MG63 (cell line): ENCODE data around the gene MYORG. TPM values are rescaled to one million over a fixed set of nuclear protein-coding genes. Genes with fewer than 3 reads are reported as not detected.

ENCODE experiments used
- DNase-seq: peaks from one replicate; pipeline ENCODE4 v3.0.0-alpha.2; 2020
- H3K27me3 ChIP-seq: fragments of 250-450 bp; sonication (Bioruptor Pico); 2 replicates; pipeline ENCODE4 v1.5.1; 2020; ENCODE audit warnings: mild to moderate bottlenecking, moderate library complexity
- H3K36me3 ChIP-seq: fragments of 250-450 bp; sonication (Bioruptor Pico); 2 replicates; pipeline ENCODE4 v1.5.1; 2020; ENCODE audit warnings: mild to moderate bottlenecking, moderate library complexity
- H3K4me3 ChIP-seq: fragments of 250-450 bp; sonication (Bioruptor Pico); 2 replicates; pipeline ENCODE4 v1.5.1; 2020; ENCODE audit warnings: mild to moderate bottlenecking, moderate library complexity
- H3K9me3 ChIP-seq: fragments of 250-450 bp; sonication (Bioruptor Pico); 2 replicates; pipeline ENCODE4 v1.5.1; 2020; ENCODE audit warnings: mild to moderate bottlenecking, moderate library complexity
- total RNA-seq: library from RNA; depleted of rRNA; stranded (reverse); fragments of >200 nt; shearing (Covaris generic); gene quantifications from 2 replicates; pipeline ENCODE4 v1.2.3, GENCODE V29; 2014; ENCODE audit warnings: low replicate concordance; rRNA removed

MYORG gene
- total RNA-seq, 1 experiment from 2014 or later = 0.23 TPM

DNA sequence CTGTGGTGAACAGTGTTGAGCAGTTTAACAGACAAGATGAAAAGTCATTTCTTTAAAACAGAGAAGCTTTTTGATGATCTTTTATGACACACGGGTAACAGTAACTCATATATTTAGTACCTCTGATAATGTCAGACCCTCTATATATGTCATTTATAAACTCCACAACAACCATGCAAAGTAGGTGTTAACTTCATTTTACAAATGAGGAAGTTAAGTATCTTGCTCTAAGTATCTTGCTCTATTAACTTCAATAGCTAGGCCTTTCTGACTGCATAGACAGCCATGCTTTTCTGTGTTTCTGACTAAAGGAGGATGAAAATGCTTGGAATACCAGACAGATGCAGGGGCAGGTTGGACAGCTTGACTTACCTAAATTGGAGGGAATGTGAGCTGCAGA lies 45.5 kb downstream of the MYORG start:
- Histone ChIP-seq H3K4me3 (no peak overlapping the region), H3K36me3 (no peaks in the 10 kb centered on the region), H3K27me3 (no peaks in the 10 kb centered on the region), H3K9me3 (no peaks in the 10 kb centered on the region)
- no peak for DNase-seq

DNA sequence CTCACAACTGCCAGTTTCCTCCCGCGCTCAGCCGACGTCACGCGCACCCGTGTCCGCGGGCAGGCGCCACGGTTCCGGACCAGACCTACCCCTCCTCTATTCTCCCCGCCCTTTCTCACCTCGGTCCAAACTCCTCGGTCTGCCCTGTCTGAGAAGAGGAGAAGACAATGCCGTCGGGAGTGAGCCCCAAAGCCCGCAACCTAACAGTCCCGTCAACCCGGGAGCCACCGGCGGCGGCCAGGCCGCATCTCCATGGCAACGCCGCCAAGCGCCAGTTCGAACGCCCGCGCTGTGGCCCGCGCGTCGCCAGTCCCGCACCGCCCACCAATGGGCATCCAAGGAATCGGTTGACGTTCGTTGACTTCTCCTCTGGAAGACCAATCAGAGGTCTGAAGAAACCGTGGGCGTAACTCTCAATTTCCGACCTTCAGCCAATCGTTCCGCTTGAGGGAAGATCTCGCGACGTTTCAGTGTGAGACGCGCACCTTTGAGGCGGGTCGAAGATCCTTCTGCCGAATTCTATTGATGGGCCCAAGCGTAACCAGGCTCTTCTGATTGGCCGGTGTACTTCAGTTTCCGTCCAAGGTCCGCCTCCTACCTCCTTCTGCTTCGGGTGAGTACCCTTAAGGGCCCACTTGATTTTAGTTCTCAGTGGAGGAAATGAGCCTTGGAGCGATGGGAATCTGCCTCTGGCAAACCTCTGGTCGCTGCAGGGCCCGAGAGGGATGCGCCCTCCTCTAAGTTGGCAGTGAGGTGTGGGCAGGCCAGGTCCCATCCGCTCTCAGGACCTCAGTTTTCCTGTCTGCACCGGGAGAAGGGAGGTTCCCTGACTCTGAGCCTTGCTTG lies 47.5 kb downstream of the MYORG start, which contains the start of the genes KIF24 and NUDT2:
Gene KIF24, minus strand, starts transcription at position 282 of the 846 bp plus-strand sequence. CDS start 17,922 bp downstream, outside the sequence.
Gene NUDT2, plus strand, starts transcription at position 583 of the 846 bp plus-strand sequence. CDS start 9,471 bp downstream, outside the sequence.
- peak; percentile 95 for DNase-seq
- Histone ChIP-seq H3K36me3 (no peaks in the 10 kb centered on the region), H3K4me3 (peak within 1 kb of the TSS; percentile 93), H3K9me3 (no peaks in the 10 kb centered on the region), H3K27me3 (no peaks in the 10 kb centered on the region)

DNA sequence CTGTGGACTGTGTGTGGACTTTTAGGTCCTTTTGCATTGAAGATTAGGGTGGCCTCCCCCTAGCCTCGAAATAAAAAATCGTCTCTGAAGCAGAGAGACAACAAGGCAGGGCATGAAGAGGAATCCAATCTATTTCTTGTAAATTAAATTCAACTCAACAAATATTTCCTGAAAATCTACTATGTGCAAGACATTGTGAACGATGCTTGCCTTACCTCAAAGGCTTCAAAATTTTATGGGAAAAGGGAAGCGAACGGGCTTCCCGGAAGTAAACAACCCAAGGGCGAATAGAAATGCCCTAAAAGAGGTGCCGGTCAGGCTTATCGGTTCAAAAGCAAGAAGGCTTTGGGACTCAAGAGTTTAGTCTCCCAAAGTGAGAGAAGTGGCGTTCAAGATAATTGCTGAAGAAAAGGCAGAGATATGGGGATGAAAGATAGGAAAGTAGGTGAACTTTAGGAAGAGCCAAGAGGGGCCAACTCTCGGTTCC lies 48.2 kb downstream of the MYORG start:
- Histone ChIP-seq H3K4me3 (peak overlapping the region; percentile 93), H3K36me3 (no peaks in the 10 kb centered on the region), H3K27me3 (no peaks in the 10 kb centered on the region), H3K9me3 (no peaks in the 10 kb centered on the region)
- no peak for DNase-seq

DNA sequence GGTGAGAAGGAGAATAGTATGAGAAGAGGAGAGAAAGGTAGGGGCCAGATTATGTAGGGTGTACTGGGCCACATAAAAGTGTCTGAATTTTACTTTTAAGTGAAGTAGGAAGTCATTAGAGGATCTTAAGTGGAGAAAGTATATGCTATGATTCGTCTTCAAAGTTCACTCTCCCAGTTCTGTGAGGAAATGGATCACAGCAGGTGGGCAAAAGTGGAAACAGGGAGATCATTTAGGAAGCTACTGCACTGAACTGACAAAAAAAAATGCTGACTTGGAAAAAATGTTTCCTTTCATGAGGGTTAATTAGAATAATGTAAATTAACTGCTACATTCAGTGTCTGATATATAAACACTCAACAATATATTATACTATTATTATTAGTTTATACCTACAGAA lies 50.0 kb downstream of the MYORG start:
- H3K36me3 ChIP-seq = no peaks in the 10 kb centered on the region
- no peaks in the 10 kb centered on the region for H3K27me3 ChIP-seq
- DNase-seq = no peak
- H3K9me3 ChIP-seq = no peaks in the 10 kb centered on the region
- H3K4me3 ChIP-seq = no peak overlapping the region

- H3K36me3 ChIP-seq = no peaks in the 10 kb centered on the region; the same call in 1 of the 2 replicates
- H3K27me3 ChIP-seq = no peaks in the 10 kb centered on the region
- no peak overlapping the region for H3K4me3 ChIP-seq
- DNase-seq = no peak
- no peaks in the 10 kb centered on the region for H3K9me3 ChIP-seq
Measured at GRCh38 chr9:34322899-34323591, 53.7 kb downstream of the MYORG start.

DNA sequence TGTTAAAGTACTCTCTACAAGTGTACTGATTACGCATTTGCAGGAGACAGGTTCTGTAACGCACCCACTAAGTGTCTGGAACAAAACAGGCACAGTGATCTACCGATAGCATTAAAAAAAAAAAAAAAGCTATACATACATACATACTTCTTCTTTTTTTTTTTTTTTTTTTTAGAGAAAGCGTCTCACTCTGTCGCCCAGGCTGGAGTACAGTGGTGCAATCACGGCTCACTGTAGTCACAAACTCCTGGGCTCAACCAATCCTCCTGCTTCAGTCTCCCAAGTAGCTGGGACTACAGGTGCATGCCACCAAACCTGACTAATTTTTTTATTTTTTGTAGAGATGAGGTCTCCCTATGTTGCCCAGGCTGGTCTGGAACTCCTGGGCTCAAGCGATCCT lies 55.2 kb downstream of the MYORG start:
- DNase-seq = no peak
- Histone ChIP-seq H3K36me3 (no peaks in the 10 kb centered on the region; the same call in 1 of the 2 replicates), H3K27me3 (no peaks in the 10 kb centered on the region), H3K4me3 (no peak overlapping the region), H3K9me3 (no peaks in the 10 kb centered on the region)

DNA sequence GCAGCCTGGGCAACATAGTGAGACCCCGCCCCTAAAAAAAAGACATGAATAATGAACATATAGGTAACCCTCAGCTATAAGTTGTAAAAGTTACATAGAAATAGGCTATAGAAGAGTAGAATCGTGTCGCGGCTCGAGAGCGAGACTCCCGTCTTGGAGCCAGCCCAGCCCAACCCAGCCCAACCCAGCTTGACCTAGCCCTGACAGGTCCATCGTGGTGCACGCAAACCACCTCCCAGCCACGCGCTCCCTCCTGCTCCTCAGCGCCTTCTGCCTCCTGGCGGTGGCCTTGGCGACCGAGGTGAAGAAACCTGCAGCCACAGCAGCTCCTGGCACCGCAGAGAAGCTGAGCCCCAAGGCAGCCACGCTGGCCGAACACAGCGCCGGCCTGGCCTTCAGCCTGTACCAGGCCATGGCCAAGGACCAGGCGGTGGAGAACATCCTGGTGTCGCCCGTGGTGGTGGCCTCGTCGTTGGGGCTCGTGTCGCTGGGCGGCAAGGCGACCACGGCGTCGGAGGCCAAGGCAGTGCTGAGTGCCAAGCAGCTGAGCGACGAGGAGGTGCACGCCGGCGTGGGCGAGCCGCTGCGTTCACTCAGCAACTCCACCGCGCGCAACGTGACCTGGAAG lies 58.4 kb downstream of the MYORG start:
- no peaks in the 10 kb centered on the region for H3K27me3 ChIP-seq
- H3K9me3 ChIP-seq = no peaks in the 10 kb centered on the region
- H3K36me3 ChIP-seq = no peaks in the 10 kb centered on the region; the same call in 1 of the 2 replicates
- no peak overlapping the region for H3K4me3 ChIP-seq
- DNase-seq = no peak

DNA sequence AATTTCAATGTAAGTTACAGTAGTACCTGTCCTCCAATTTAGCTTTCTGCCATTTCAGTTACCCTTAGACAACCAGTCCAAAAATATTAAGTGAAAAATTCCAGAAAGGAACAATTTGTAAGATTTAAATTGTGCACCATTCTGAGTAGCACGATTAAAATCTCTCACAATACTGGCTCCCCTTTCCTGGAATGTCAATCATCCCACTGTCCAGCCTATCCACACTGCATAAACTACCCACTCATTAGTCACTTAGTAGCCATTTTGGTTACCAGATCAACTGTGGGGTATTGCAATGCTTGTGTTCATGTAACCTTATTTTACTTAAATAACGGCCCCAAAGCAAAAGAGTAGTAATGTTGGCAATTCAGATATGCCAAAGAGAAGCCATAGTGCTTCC lies 59.3 kb downstream of the MYORG start:
- no peak for DNase-seq
- no peaks in the 10 kb centered on the region for H3K27me3 ChIP-seq
- no peak overlapping the region for H3K4me3 ChIP-seq
- no peaks in the 10 kb centered on the region; the same call in 1 of the 2 replicates for H3K36me3 ChIP-seq
- no peaks in the 10 kb centered on the region for H3K9me3 ChIP-seq

Other genes with a start within 250 kb of the MYORG start
- gene UBAP1, start 197.9 kb downstream of the MYORG start, total RNA-seq = 24.3 and 33.5 TPM in 2 replicates
- 1.7 and 1.8 TPM in 2 replicates for gene KIF24, start 47.6 kb downstream of the MYORG start, total RNA-seq
- gene NUDT2, start 47.3 kb downstream of the MYORG start, total RNA-seq = 6.6 and 19.3 TPM in 2 replicates
- gene FAM219A, start 81.7 kb upstream of the MYORG start, total RNA-seq = 3.1 and 7.7 TPM in 2 replicates
- not detected in 2 replicates for gene DNAI1, start 81.9 kb upstream of the MYORG start, total RNA-seq
- 0.20 TPM in 1 of 2 replicates, not detected in the other for gene ENHO, start 146.1 kb upstream of the MYORG start, total RNA-seq
- gene CNTFR, start 212.8 kb upstream of the MYORG start, total RNA-seq = not detected in 2 replicates
- gene RPP25L, start 235.2 kb upstream of the MYORG start, total RNA-seq = 18.7 and 30.0 TPM in 2 replicates
- 91.0 and 107 TPM in 2 replicates for gene DCTN3, start 243.6 kb upstream of the MYORG start, total RNA-seq